Smooth muscle cell (in vitro differentiated cells): Measurements from ENCODE around the gene UBE2J2. TPM values are rescaled to one million over a fixed set of nuclear protein-coding genes. Genes with fewer than 3 reads are reported as not detected.

Experiments
- DNase-seq: peaks from one replicate; lab custom pipeline; 2025; ENCODE audit not compliant: unreplicated experiment; lab: John Stamatoyannopoulos, UW
- H2AFZ ChIP-seq: fragments of 200-600 bp; sonication (generic); 2 replicates; pipeline ENCODE4 v1.6.0; 2016; ENCODE audit warnings: antibody characterized with exemption, low read depth, mild to moderate bottlenecking
- H3F3A ChIP-seq: fragments of 200-600 bp; sonication (generic); 2 replicates; pipeline ENCODE4 v1.6.0; 2017; ENCODE audit warnings: antibody characterized with exemption, low read depth
- H3K27ac ChIP-seq: fragments of 200-600 bp; sonication (generic); 2 replicates; pipeline ENCODE4 v1.5.1; 2016; ENCODE audit warnings: low read depth, mild to moderate bottlenecking
- H3K27me3 ChIP-seq: fragments of 200-600 bp; sonication (generic); 2 replicates; pipeline ENCODE4 v1.6.1; 2016; ENCODE audit warnings: low read depth, mild to moderate bottlenecking
- H3K36me3 ChIP-seq: fragments of 200-600 bp; sonication (generic); 2 replicates; pipeline ENCODE4 v1.5.1; 2016; ENCODE audit warnings: low read depth
- H3K4me1 ChIP-seq: fragments of 200-600 bp; sonication (generic); 2 replicates; pipeline ENCODE4 v1.5.1; 2016; ENCODE audit warnings: low read depth
- H3K4me2 ChIP-seq: fragments of 200-600 bp; sonication (generic); 2 replicates; pipeline ENCODE4 v1.6.0; 2016; ENCODE audit warnings: mild to moderate bottlenecking
- H3K4me3 ChIP-seq: fragments of 200-600 bp; sonication (generic); 2 replicates; pipeline ENCODE4 v1.5.1; 2016; ENCODE audit warnings: mild to moderate bottlenecking
- H3K79me2 ChIP-seq: fragments of 200-600 bp; sonication (generic); 2 replicates; pipeline ENCODE4 v1.6.0; 2016; ENCODE audit warnings: low read depth, mild to moderate bottlenecking
- H3K9ac ChIP-seq: fragments of 200-600 bp; sonication (generic); 2 replicates; pipeline ENCODE4 v1.6.0; 2016; ENCODE audit warnings: low read depth
- H3K9me3 ChIP-seq: fragments of 200-600 bp; sonication (generic); replicated peaks from 2 replicates; pipeline ENCODE4 v1.5.1; 2016; ENCODE audit warnings: low read depth
- H4K20me1 ChIP-seq: fragments of 200-600 bp; sonication (generic); 2 replicates; pipeline ENCODE4 v1.6.0; 2016; ENCODE audit warnings: low read depth
- CTCF ChIP-seq: fragments of 200-600 bp; sonication (generic); IDR thresholded peaks from 2 replicates; pipeline ENCODE4 v1.5.1; 2017; ENCODE audit warnings: borderline replicate concordance, mild to moderate bottlenecking, antibody characterized with exemption; ENCODE audit not compliant: insufficient read depth, poor library complexity, severe bottlenecking
- WGBS: methylation state at CpG from one replicate; pipeline ENCODE4 v1.1.7; 2016; ENCODE audit warnings: low lambda C conversion rate; 5-methylcytosine and 5-hydroxymethylcytosine counted together
- polyA plus RNA-seq: library from polyadenylated mRNA; unstranded; fragments of >200 nt; fragmentation: Nextera tagmentation; extraction: Ambion mirVana; gene quantifications from 2 replicates; pipeline ENCODE4 v1.2.1, GENCODE V29; 2016
- total RNA-seq: library from RNA; depleted of rRNA; stranded (reverse); fragments of >200 nt; gene quantifications from 2 replicates; pipeline ENCODE4 v1.2.3, GENCODE V29; 2014

The UBE2J2 gene
- total and polyA plus RNA-seq, 2 experiments from 2014 or later = 30.2 to 72.9 TPM

GRCh38 chr1:1274931-1275431 lies 1.3 kb upstream of the UBE2J2 start:
- Histone ChIP-seq H3F3A (no peaks in the 10 kb centered on the region), H3K79me2 (peaks cover 34% of the 10 kb centered on the region), H3K4me3 (no peak overlapping the region), H3K4me2 (peak overlapping the region; percentile 98), H3K27ac (no peak overlapping the region), H3K27me3 (no peaks in the 10 kb centered on the region), H3K9ac (no peak overlapping the region), H3K36me3 (no peaks in the 10 kb centered on the region), H3K4me1 (peaks cover 18% of the 10 kb centered on the region), H4K20me1 (peaks cover 32% of the 10 kb centered on the region), H3K9me3 (no peaks in the 10 kb centered on the region), H2AFZ (no peak overlapping the region)
- WGBS = 90% methylated on average over 15 of the region's 15 CpGs
- TF ChIP-seq CTCF = no peak
- no peak for DNase-seq

GRCh38 chr1:1274299-1274930 lies 761 bp upstream of the UBE2J2 start:
- Histone ChIP-seq H3K9ac (peak overlapping the region; percentile 97), H3K36me3 (no peaks in the 10 kb centered on the region), H3K27ac (no peak overlapping the region), H3K4me1 (peaks cover 18% of the 10 kb centered on the region), H3F3A (no peaks in the 10 kb centered on the region), H4K20me1 (peaks cover 38% of the 10 kb centered on the region), H3K79me2 (peaks cover 40% of the 10 kb centered on the region), H3K4me2 (peak overlapping the region; percentile 98), H3K27me3 (no peaks in the 10 kb centered on the region), H3K4me3 (peak overlapping the region; percentile 85), H2AFZ (peak overlapping the region; percentile 75), H3K9me3 (no peaks in the 10 kb centered on the region)
- DNase-seq = no peak
- TF ChIP-seq CTCF = no peak
- 51% methylated on average over 15 of the region's 31 CpGs for WGBS

- Histone ChIP-seq H3K36me3 (no peaks in the 10 kb centered on the region), H3K4me1 (peaks cover 18% of the 10 kb centered on the region), H3K4me3 (peak overlapping the region; percentile 85), H3K79me2 (peaks cover 51% of the 10 kb centered on the region), H4K20me1 (peaks cover 48% of the 10 kb centered on the region), H3K9me3 (no peaks in the 10 kb centered on the region), H2AFZ (no peak overlapping the region), H3K27me3 (no peaks in the 10 kb centered on the region), H3K27ac (peak overlapping the region; percentile 74), H3F3A (no peaks in the 10 kb centered on the region), H3K9ac (peak overlapping the region; percentile 97), H3K4me2 (peak overlapping the region; percentile 98)
- no peak for TF ChIP-seq CTCF
- 1% methylated on average over 31 of the region's 31 CpGs for WGBS
- no peak for DNase-seq
Measured at GRCh38 chr1:1273209-1273511, 494 bp downstream of the UBE2J2 start.
